Upper lobe of left lung (tissue), 6 donors: ENCODE data around the gene VPS37B. TPM values are rescaled to one million over a fixed set of nuclear protein-coding genes. Genes with fewer than 3 reads are reported as not detected.

Source experiments
- ATAC-seq, 2 donors: fragments of 200-7000 bp; cut with Tn5 transposase; one replicate each; pipeline ENCODE4 v1.9.1; 2022; ENCODE audit warnings: mild to moderate bottlenecking in 2 of 2, moderate library complexity in 2 of 2; ENCODE audit not compliant: low FRiP score in 2 of 2
- DNase-seq, 2 donors: peaks; one replicate each; pipeline ENCODE4 v3.0.0-alpha.2; 2019 to 2020
- H3K27ac ChIP-seq, 4 donors: fragments of 200-600 bp; sonication (generic); one replicate each; pipeline ENCODE4 v1.5.1; 2016 to 2019
- H3K27me3 ChIP-seq, 4 donors: fragments of 200-600 bp; sonication (generic); one replicate each; pipeline ENCODE4 v1.5.1; 2017 to 2019
- H3K36me3 ChIP-seq, 4 donors: fragments of 200-600 bp; sonication (generic); one replicate each; pipeline ENCODE4 v1.5.1; 2016 to 2019
- H3K4me1 ChIP-seq, 4 donors: fragments of 200-600 bp; sonication (generic); one replicate each; pipeline ENCODE4 v1.5.1; 2018 to 2019
- H3K4me3 ChIP-seq, 4 donors: fragments of 200-600 bp; sonication (generic); one replicate each; pipeline ENCODE4 v1.5.1; 2017 to 2019; ENCODE audit warnings: mild to moderate bottlenecking in 2 of 4, moderate library complexity in 1 of 4
- H3K9me3 ChIP-seq, 4 donors: fragments of 200-600 bp; sonication (generic); one replicate each; pipeline ENCODE4 v1.5.1; 2018 to 2019
- EP300 ChIP-seq, 4 donors: sonication (generic); formaldehyde crosslinking; IDR thresholded peaks; one replicate each; pipeline ENCODE4 v1.5.1; 2017; ENCODE audit warnings: antibody characterized with exemption in 4 of 4, control low read depth in 2 of 4
- POLR2A ChIP-seq, 4 donors: fragments of 450-650 bp; IDR thresholded peaks; one replicate each; pipeline ENCODE4 v1.5.1; 2016 to 2017; ENCODE audit warnings: antibody characterized with exemption in 4 of 4, mild to moderate bottlenecking in 2 of 4
- POLR2AphosphoS5 ChIP-seq, 2 donors: sonication (generic); formaldehyde crosslinking; IDR thresholded peaks; one replicate each; pipeline ENCODE4 v1.5.1; 2017; ENCODE audit warnings: antibody characterized with exemption in 2 of 2
- WGBS, 2 donors: methylation state at CpG; one replicate each; pipeline ENCODE4 v1.1.5; 2017 to 2018; 5-methylcytosine and 5-hydroxymethylcytosine counted together
- total RNA-seq, 6 donors: library from RNA; depleted of rRNA in 4 of 6; stranded (reverse); fragments of >200 nt in 4 of 6; gene quantifications; one replicate each; pipeline versions ENCODE4 v1.1.0 to v1.2.1, GENCODE V29; 2016 to 2021
- TF ChIP-seq, protein P1 (sequence below), 6 experiments: fragments of 450-650 bp in 4 of 6; fragments of 200-600 bp in 2 of 6; sonication (generic) in 2 of 6; IDR thresholded peaks; one replicate each; pipeline ENCODE4 v1.5.1; 2016 to 2019; ENCODE audit warnings: antibody characterized with exemption in 6 of 6
- donor health status: DM: no; HTN: no; CAD: no; lungs with moderate emphysema.
- donor health status: DM: no; HTN: yes; CAD: no; lungs with severe emphysema.

Gene VPS37B
- total RNA-seq, 6 donors from 2014 or later: 41.2 to 93.2 (median 64.0) TPM

DNA sequence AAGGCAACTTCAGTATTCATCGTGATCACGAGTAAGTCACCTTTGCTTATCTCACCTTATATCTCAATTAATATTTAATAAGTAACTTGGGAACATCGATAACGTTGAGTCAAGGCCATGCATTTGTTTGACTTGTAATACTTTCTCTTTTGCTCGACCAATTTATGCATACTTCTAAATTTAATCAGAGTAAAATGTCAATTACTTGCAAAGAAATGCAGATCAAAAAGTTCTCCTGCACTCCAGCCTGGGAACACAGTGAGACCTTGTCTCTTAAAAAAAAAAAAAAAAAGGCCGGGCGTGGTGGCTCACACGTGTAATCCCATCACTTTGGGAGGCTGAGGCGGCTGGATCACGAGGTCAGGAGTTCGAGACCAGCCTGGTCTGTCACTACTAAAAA lies 72.5 kb downstream of the VPS37B start:
- no peak for DNase-seq
- no peaks in the 10 kb centered on the region for H3K36me3 ChIP-seq
- H3K27ac ChIP-seq: no peak overlapping the region
- no peaks in the 10 kb centered on the region for H3K27me3 ChIP-seq
- peaks cover 0 to 13% (median 2%) of the 10 kb centered on the region in 4 donors for H3K4me1 ChIP-seq
- ATAC-seq: no peak
- H3K4me3 ChIP-seq: no peak overlapping the region
- TF ChIP-seq POLR2AphosphoS5 (IDR thresholded peaks at IDR 0.05): no peak
- no peak for TF ChIP-seq EP300 (IDR thresholded peaks at IDR 0.05)
- no peak for TF ChIP-seq POLR2A (IDR thresholded peaks at IDR 0.05)
- TF ChIP-seq, protein P1, sequence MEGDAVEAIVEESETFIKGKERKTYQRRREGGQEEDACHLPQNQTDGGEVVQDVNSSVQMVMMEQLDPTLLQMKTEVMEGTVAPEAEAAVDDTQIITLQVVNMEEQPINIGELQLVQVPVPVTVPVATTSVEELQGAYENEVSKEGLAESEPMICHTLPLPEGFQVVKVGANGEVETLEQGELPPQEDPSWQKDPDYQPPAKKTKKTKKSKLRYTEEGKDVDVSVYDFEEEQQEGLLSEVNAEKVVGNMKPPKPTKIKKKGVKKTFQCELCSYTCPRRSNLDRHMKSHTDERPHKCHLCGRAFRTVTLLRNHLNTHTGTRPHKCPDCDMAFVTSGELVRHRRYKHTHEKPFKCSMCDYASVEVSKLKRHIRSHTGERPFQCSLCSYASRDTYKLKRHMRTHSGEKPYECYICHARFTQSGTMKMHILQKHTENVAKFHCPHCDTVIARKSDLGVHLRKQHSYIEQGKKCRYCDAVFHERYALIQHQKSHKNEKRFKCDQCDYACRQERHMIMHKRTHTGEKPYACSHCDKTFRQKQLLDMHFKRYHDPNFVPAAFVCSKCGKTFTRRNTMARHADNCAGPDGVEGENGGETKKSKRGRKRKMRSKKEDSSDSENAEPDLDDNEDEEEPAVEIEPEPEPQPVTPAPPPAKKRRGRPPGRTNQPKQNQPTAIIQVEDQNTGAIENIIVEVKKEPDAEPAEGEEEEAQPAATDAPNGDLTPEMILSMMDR (IDR thresholded peaks at IDR 0.05): no peak
- no peaks in the 10 kb centered on the region for H3K9me3 ChIP-seq
- WGBS, 2 donors: 72 to 75% methylated on average over 11 of the region's 11 CpGs

DNA sequence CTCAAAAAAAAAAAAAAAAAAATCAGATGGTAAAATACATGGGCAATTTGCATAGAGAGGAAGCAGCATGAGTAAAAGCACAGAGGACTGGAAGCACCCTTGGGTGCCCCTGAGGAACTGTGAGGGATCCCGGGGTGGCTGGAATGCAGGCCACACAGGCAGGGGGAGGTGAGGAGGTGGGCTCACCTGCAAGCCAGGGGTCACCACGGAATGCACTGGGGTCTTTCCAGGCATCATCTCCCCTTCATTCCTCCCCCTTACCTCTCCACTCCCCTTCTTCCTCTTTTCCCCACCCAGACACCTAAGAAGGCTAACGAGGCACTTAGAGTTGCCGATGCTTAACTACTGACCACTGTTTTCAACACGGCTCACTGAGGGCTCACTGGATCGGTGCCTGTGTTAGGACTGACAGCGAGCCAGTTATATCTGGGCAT lies 75.1 kb downstream of the VPS37B start:
- 62 to 66% methylated on average over 7 of the region's 7 CpGs for WGBS, 2 donors
- no peak for ATAC-seq
- Histone ChIP-seq H3K4me3 (no peak overlapping the region), H3K4me1 (peaks cover 0 to 3% (median 0%) of the 10 kb centered on the region in 4 donors), H3K27me3 (no peaks in the 10 kb centered on the region), H3K27ac (no peak overlapping the region), H3K36me3 (no peaks in the 10 kb centered on the region), H3K9me3 (no peaks in the 10 kb centered on the region)
- TF ChIP-seq EP300 (IDR thresholded peaks at IDR 0.05) (no peak), POLR2A (IDR thresholded peaks at IDR 0.05) (no peak), POLR2AphosphoS5 (IDR thresholded peaks at IDR 0.05) (no peak)
- TF ChIP-seq, protein P1 (IDR thresholded peaks at IDR 0.05): no peak
- no peak for DNase-seq

DNA sequence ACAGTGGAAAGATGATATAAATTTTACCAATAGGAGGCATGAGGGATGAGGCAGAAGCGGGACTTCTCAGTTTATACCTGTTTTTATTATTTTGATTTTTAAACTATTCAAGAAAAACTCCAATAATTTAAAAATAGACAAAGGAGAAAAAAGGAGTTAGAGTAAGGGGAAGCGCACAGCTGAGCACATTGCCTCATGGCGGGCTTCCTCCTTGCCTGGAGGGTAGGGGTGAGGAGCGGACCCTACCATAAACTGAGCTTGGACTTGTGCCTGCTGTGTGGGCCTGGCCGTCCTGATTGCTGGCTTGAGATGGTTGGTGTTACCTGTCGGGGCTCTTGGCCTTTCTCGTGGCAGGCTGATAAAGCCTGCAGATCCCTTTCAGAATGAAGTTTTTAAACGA lies 75.8 kb downstream of the VPS37B start:
- TF ChIP-seq, protein P1 (IDR thresholded peaks at IDR 0.05): no peak
- TF ChIP-seq POLR2A (IDR thresholded peaks at IDR 0.05) (no peak), POLR2AphosphoS5 (IDR thresholded peaks at IDR 0.05) (no peak), EP300 (IDR thresholded peaks at IDR 0.05) (no peak)
- ATAC-seq (no peak), DNase-seq (no peak)
- Histone ChIP-seq H3K9me3 (no peaks in the 10 kb centered on the region), H3K4me1 (no peaks in the 10 kb centered on the region), H3K4me3 (no peak overlapping the region), H3K36me3 (no peaks in the 10 kb centered on the region), H3K27ac (no peak overlapping the region), H3K27me3 (no peaks in the 10 kb centered on the region)
- 75 to 83% methylated on average over 8 of the region's 8 CpGs for WGBS, 2 donors

DNA sequence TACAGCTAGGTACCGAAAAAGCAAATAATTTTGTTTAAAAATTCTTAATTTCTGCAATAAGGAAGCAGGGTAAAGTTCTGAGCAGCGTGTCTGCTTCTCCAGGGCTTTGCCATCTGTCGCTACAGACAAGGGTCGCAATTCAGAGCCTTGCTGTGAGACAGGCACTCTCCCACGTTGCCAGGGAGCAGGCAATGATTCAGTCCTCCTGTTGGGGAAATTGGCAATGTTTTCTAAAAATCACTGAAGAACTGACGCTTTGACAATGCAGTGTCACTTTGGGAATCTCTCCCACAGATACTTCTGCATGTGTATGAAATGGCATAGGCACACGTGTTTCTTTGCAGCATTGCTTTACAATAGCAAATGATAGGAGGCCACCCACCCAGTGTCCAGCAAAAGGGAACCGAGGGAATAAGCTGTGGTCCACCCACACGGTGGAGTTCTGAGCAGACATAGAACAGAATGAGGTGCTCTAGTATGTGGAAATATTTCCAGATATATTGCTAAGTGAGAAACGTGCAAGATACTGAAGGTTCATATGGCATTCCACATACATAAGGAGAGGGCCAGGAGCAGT lies 76.6 kb downstream of the VPS37B start:
- H3K4me3 ChIP-seq: no peak overlapping the region
- DNase-seq (no peak), ATAC-seq (no peak)

More for the DNA sequence above, 76.6 kb downstream of the VPS37B start:
- H3K36me3 ChIP-seq: no peaks in the 10 kb centered on the region
- H3K9me3 ChIP-seq: no peaks in the 10 kb centered on the region
- H3K4me1 ChIP-seq: no peaks in the 10 kb centered on the region
- no peak overlapping the region for H3K27ac ChIP-seq
- WGBS, 2 donors: 70 to 76% methylated on average over 10 of the region's 10 CpGs
- no peaks in the 10 kb centered on the region for H3K27me3 ChIP-seq
- TF ChIP-seq, protein P1 (IDR thresholded peaks at IDR 0.05): no peak
- TF ChIP-seq POLR2AphosphoS5 (IDR thresholded peaks at IDR 0.05) (no peak), EP300 (IDR thresholded peaks at IDR 0.05) (no peak), POLR2A (IDR thresholded peaks at IDR 0.05) (no peak)

Other genes starting within 250 kb of the VPS37B start
- gene HCAR2, start 192.8 kb downstream of the VPS37B start, total RNA-seq: 10 to 100 TPM in 3 of 6 donors, 1 to 10 TPM in 3; 3.3 to 26.5 (median 7.5) TPM
- gene HCAR3, start 179.3 kb downstream of the VPS37B start, total RNA-seq: 1 to 10 TPM; 1.0 to 8.0 (median 3.0) TPM
- gene HCAR1, start 165.3 kb downstream of the VPS37B start, total RNA-seq: 1 to 10 TPM in 2 of 6 donors, under 1 TPM in 4; 0.33 to 6.3 (median 0.71) TPM
- 10 to 100 TPM in 5 of 6 donors, 1 to 10 TPM in 1; 8.8 to 30.3 (median 23.6) TPM for gene DENR, start 143.3 kb downstream of the VPS37B start, total RNA-seq
- 1 to 10 TPM in 1 of 6 donors, under 1 TPM in 3, not detected in 2; 0.30 to 1.0 (median 0.64) TPM for gene CCDC62, start 121.6 kb downstream of the VPS37B start, total RNA-seq
- 100 to 1,000 TPM in 1 of 6 donors, 10 to 100 TPM in 5; 34.2 to 137 (median 46.9) TPM for gene HIP1R, start 60.7 kb downstream of the VPS37B start, total RNA-seq
- gene ABCB9, start 70.3 kb upstream of the VPS37B start, total RNA-seq: 1 to 10 TPM; 2.1 to 9.9 (median 4.3) TPM
- gene OGFOD2, start 79.1 kb upstream of the VPS37B start, total RNA-seq: 10 to 100 TPM in 5 of 6 donors, 1 to 10 TPM in 1; 8.1 to 44.0 (median 17.6) TPM
- 100 to 1,000 TPM; 163 to 248 (median 187) TPM for gene ARL6IP4, start 84.6 kb upstream of the VPS37B start, total RNA-seq